AG10803 (cell line): ENCODE results near the gene NAB1.
A peak's percentile ranks its signal among the peaks of the same experiment; 100 is the strongest.

Source experiments
- DNase-seq: peaks from one replicate; pipeline ENCODE4 v3.0.0; 2010; ENCODE audit warnings: low read depth
- H3K4me3 ChIP-seq: 2 replicates; pipeline ENCODE4 v1.5.1; 2011; ENCODE audit warnings: mild to moderate bottlenecking, low read length, control low read depth
- TF ChIP-seq, protein P1 (sequence below): conservative IDR thresholded peaks from 2 replicates; pipeline ENCODE4 v1.5.1; 2011; ENCODE audit warnings: mild to moderate bottlenecking, low read length, control low read depth, inconsistent platforms

The NAB1 gene

GRCh38 chr2:190655113-190655512 lies 6.2 kb downstream of the NAB1 start:
- TF ChIP-seq, protein P1, sequence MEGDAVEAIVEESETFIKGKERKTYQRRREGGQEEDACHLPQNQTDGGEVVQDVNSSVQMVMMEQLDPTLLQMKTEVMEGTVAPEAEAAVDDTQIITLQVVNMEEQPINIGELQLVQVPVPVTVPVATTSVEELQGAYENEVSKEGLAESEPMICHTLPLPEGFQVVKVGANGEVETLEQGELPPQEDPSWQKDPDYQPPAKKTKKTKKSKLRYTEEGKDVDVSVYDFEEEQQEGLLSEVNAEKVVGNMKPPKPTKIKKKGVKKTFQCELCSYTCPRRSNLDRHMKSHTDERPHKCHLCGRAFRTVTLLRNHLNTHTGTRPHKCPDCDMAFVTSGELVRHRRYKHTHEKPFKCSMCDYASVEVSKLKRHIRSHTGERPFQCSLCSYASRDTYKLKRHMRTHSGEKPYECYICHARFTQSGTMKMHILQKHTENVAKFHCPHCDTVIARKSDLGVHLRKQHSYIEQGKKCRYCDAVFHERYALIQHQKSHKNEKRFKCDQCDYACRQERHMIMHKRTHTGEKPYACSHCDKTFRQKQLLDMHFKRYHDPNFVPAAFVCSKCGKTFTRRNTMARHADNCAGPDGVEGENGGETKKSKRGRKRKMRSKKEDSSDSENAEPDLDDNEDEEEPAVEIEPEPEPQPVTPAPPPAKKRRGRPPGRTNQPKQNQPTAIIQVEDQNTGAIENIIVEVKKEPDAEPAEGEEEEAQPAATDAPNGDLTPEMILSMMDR, result no peak
- no peak for DNase-seq

GRCh38 chr2:190655570-190655969 lies 6.7 kb downstream of the NAB1 start:
- TF ChIP-seq, protein P1, result no peak
- H3K4me3 ChIP-seq, result no peak overlapping the region
- no peak for DNase-seq

More at GRCh38 chr2:190655113-190655512, 6.2 kb downstream of the NAB1 start:
- no peak overlapping the region for H3K4me3 ChIP-seq

DNA sequence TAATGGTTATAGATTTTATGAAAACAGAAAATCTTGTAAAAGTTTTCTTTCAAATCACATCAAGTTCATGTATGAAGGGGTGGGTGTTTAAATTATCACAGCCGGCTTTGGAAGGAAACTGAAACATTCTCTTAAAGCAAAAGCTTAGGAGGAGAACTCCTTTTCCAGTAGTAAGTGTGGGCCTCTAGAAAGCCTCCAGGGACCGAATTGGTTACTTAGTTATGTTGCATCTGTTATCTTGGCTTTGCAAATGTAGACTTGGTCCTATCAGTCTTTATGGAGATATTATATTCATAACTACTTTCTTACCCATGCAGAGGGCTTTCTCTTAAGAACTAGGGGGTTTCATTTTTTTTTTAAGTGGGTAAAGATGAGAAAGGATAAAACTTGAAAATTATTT lies 7.4 kb downstream of the NAB1 start:
- TF ChIP-seq, protein P1, result no peak
- DNase-seq, result no peak
- no peak overlapping the region for H3K4me3 ChIP-seq

- TF ChIP-seq, protein P1, result no peak
- H3K4me3 ChIP-seq, result no peak overlapping the region
- DNase-seq, result no peak
Measured at GRCh38 chr2:190657474-190658255, 8.8 kb downstream of the NAB1 start.

DNA sequence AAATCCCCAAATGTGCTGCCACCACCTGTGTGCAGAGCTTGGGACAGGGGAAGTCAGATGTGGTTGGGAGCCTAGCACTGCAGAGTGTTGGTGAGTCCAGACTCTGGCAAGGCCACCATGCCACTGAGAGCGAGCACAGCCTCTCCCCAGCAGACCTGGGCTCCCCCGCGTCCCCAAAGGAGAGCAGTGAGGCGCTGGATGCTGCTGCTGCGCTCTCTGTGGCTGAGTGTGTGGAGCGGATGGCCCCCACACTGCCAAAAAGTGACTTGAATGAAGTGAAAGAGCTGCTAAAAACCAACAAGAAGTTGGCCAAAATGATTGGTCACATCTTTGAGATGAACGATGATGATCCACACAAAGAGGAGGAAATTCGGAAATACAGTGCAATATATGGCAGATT lies 10.7 kb downstream of the NAB1 start:
- TF ChIP-seq, protein P1, result no peak
- H3K4me3 ChIP-seq, result no peak overlapping the region
- no peak for DNase-seq

DNA sequence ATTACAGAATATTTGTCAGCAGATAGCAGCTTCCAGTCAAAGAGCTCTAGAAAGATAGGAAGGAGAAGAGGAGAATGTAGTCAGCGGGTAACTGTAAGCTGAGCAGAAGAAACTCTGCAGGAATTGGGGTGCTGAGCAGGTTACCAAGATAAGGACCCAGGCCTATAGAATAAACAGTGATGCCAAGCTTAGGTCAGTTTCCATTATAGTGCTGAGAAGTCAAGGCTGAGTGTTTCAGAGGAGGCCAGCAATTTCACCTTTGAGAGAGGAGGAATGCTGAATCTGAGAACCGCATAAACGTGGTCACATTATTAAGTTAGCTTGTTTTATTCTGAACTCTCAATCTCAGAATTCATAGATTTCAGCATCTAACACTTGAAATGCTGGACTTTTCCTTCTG lies 13.9 kb downstream of the NAB1 start:
- no peak for DNase-seq
- TF ChIP-seq, protein P1, result no peak
- no peak overlapping the region for H3K4me3 ChIP-seq

GRCh38 chr2:190663348-190663747 lies 14.5 kb downstream of the NAB1 start:
- peak; percentile 37 for DNase-seq
- H3K4me3 ChIP-seq, result no peak overlapping the region
- TF ChIP-seq, protein P1, result no peak
